SW 1271 (cell line): ENCODE results near the gene HSF5.

Source experiments
- DNase-seq, 2 experiments: peaks; one replicate each; lab custom pipeline; 2025; lab: John Stamatoyannopoulos, UW

Gene HSF5

DNA sequence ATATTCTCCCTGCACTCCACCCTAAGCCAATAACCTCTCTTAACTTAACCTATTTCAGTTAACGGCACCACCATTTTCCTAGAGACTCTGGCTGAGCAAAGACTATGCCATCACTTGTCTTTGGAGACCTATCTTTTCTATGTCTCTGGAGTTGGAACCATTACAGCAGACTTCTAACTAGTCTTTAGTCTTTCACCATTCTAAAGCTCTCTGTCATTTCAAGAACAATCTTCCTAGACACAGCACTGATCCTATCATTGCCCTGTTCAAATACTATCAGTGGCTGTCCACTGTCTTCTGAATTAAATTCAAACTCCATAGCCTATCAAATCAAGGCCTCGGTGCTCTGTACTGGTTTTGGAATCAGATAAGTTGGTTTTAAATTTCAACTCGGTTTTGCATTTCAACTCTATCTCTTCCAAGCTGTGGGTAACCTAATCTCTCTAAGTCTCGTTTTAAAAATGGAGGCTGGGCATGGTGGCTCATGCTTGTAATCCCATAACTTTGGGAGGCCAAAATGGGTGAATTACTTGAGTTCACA, 102.8 kb downstream of the HSF5 start:
- no peak for DNase-seq

DNA sequence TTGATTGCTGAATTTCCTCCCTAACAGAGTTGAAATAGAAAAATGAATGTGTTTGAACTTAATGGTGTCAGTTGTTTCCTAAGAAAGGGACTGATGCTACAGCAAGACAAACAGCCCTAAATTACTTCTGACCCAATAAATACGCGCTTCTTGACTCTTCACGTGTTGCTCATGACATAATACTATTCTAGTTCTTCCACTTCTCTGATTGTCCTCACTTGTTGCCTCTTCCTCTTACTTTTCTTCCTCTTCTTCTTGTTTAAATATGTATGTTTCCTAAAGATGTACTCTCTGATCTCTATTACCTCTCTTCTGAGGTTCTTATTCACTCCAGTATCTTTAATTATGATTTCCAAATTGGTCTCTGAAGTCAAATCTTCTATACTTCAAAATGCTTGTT, 103.3 kb downstream of the HSF5 start:
- DNase-seq = no peak

DNA sequence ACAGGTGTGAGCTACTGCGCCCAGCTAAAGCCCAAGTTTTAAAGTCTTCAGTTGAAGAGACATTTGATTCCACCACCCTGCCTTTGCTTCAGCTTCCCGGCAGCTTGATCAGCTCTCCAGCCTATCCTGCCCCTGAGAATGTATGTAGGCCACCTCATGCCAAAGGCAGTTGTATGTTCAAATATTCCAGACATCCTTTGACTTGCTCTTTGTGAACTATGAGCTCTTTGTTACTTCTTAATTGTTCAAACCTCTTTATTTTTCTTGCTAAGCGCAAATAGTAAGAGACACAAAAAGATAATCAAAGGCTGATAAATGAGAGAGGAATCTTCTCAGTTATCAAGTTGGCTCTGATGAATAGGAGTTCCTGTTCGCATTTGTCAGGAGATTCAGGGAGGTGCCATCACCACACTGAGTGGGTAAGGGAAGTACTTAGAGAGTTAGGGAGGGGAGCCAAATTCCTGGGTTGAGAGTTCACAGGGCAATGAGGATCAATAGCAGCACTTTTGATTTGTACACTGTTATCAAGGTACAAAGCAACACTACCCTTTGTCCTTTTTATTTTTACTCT, 104.2 kb downstream of the HSF5 start:
- DNase-seq = no peak

DNA sequence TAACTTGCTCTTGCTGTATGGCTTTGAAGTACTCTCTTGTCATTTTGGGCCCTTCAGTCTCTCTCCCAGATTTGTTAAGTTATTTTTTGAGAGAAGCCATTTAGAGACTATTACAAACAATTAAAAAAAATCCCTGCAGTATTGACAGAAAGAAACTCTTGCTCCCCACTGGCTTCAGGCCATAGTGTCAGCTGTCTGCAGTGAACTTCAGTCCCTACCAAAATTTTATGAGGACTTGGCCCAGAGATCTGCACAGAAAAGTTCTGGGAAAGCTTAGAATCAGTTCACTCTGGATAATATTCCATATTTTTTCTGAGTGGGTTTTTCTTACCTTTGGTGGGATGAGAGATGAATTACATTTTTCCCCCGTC, 105.4 kb downstream of the HSF5 start:
- DNase-seq = no peak

DNA sequence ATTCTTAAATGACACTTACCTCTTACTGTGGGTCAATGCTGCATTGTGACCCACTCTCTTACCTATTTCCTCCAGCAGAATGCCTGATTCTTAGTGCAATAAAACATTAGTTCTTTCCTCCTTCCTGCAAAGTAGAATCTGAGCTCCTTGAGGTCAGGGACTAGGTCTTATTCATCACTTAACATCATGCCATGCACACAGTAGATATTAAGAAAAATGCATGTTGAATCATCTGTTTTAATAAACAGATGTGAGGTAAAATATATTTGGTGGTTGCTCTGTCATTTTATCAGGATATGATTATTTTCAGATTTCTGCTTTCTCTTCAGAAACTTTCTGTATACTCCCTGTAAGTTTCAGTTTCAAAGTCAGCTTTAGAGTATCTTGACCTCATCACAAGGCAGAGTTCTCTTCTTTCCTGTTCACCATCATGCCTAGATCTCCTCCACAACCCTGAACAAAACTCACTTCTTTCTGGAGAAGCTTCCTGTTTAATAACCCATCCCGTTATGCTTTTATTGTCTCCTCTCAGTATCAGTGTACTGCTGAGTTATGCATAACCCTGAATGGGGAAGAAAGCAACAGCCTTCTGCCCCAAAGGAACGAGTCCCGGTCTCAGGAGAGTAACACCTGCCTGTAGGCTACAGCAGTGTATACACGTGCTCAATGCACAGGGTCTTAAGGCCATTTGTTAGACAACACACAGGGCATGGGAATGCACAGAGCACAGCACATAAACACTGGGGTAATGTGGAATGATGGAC, 105.9 kb downstream of the HSF5 start:
- no peak for DNase-seq

DNA sequence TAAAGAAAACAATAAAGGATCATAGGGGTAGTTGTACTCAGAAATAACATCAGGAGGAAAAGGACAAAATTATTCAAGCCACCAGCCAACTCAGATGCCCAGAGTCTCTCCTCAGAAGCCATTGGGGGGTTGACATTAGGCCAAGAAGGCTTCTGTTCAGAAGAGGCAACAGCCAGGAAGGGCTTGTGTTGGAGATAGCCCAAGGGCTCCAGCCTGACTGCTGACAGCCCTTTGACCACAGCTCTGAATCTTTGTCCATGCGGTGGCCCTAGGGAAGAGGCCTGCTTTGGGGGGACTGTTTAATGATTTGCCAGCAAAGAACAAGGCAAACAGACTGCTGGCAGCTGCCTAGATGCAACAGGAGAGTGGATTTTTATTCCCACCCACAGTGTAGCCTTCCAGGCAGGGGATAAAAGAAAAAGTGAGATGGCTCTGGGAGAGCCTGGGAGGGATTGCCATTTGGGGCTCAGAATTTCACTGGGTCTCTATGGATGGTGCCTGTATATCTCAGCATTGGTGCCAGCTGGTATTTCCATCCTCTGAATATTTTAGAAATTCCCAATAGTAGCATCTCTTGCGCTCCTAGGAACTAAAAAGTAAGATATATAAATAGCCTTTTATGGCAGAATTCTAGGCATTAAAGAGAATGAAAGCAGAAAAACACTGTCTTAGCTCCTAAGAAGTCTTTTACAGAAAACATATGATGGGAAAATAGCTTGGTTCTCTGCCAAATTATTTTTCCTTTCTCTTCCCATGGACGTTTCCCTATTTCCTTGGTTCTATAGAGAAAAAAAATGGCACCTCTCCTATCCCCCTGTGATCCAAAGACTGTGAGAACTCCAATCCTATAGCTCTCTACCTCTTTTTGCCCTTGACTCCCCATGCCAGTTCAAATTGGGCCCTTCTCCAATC, 106.8 kb downstream of the HSF5 start:
- DNase-seq = no peak

DNA sequence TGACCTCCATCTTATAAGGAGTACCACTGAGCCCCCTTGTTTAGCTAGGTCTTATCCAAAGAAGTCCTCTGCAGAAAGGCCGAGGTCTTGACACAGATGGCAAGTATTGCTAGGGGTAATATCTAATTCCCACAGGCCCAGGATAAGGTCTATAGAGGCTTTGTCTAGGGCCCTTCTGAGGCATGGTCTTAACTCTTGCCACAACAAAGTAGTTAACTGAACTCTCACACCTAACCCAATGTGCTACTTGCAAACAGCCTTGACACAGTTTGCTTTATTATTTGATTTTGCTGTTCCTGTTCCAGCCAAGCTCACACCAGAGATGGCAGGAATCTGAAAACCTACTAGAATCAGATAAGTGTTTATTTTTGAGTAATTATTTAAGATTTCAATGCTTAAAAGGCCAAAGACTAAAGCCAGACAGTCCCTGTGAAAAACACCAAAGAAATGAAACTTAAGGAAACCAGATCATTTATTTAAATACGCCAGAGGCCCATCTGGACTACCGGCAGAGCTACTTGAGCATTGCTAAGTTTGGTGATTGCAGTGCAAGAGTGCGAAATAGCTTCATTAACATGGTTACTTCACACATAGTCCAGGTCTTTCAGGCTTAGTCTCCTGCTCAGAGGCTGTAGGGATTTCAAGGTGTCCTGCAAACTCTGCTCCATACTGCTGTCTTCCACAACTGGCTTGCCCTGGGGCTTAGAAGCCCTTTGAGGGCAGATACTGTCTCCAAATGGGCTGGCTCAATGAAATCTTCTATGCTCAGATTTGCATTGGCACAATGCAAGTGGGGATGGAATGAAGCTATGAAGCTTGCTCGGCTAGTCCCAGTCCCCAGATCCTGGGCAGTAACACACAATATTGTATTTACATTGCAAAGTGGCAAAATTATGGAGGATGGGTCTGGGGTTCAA, 107.7 kb downstream of the HSF5 start:
- DNase-seq = no peak

DNA sequence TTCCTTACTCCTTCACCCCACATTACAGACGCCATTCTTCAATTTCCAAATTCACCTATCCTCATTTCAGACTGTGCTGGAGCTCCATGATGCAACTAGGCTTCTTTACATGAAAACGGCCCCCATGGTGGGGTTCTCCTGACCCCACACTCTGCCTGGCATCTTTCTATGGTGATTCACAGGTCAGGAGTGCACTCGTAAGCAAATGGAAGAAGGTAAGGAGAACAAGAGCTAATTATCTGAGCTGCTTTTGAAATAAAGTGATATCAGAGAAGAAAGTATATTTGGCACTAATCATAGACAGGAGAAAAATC, 108.7 kb downstream of the HSF5 start:
- no peak for DNase-seq

DNA sequence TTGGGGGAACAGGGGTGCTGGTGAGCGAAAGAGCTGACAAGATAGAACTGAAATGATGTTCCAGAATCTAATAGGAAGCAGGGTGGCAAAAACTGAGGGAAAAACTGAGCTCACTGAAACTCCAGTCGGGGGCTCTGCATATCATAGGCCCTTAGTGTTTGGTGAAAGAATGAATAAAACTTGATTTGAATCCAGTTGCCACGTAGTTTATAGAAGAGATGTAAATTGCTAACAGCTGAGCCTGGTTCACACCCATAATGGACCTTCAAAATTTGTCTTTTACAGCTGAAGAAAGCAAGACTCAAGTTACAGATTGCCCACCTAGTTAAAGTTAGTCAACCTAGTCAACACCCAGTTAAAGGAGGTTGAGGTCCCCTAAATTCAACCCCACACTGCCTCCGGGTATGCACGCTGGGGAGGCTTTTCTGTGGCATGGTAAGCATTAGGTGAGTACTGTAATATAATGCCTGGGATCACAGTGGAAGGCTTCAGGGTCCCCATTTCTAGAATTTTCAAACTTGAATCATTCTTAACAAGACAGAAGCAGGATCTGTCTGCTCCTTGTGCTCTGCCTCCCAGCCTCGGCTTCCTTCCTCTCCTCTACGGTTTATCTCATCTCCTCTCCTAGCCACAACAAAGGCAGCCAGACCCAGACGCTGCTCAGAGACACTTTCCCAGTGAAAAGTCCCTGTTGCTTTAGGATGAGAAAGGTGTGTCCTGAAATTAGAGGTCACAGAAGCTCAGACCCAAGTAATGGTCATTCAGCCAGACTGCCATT, 109.3 kb downstream of the HSF5 start:
- no peak for DNase-seq

DNA sequence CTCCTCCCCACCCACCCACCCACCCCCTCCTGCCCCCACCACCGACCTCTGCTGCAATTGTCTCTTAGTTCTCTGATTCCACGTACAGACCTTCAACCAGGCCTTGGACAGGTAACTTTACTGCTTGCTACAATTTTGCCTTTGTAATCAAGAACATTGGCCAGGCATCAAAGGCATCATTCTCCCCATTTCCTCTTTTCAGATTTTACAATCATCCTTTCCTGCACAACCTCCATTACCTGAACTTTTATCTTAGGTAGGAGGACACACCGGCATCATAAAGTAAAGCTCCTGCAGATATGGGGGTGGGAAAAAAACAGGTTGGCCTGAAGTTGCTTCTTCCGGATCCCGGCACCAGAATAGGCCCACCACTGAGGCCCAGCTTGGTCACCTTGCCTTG, 110.5 kb downstream of the HSF5 start:
- no peak for DNase-seq

DNA sequence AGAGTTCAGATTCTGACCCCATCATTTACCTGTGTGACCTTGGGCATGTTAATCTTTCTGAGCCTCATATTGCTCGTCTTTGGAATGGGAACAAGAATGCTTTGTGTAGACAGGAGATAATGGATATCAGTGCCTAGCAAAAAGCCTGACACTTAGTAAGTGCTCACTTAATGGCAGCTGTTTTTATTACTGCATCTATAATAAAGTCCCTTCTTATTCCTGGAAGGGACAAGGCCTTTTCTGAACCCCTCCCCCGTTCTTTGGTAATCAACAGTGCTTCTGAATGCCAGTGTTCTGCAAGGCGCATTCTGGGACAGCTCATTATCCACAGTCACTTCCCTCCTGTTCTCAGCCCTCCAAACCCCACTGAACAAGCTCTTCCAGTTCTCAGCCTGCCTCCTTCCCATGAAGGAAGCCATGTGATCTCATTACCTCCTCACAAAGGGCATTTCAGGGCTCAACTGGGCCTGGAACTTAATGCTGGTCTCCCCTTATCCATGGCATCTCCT, 111.1 kb downstream of the HSF5 start:
- DNase-seq = no peak

DNA sequence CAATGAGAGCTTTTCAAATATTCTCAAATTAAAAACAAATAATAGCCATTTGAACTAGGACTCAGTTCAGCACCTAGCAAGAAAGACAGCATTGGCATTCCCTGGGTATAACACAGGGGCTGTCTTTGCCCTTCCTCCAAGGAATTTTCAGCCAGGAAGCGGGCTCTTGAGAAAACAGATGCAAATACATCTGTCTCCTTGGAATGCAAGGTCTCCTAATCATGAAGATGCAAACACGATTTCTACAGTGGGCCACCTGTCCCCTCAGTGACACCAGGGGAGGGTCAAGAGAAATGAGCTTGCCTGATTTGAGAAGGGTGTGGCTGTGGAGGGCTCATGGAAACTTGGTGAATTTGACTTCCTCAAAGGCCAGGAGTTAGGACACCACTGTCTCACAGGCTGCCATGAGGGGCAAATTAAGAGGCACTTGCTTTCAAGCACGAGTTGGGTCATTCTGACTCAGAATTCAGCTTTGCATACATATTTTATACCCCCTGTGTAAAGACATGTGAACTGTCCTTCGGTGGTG, 111.7 kb downstream of the HSF5 start:
- no peak for DNase-seq

DNA sequence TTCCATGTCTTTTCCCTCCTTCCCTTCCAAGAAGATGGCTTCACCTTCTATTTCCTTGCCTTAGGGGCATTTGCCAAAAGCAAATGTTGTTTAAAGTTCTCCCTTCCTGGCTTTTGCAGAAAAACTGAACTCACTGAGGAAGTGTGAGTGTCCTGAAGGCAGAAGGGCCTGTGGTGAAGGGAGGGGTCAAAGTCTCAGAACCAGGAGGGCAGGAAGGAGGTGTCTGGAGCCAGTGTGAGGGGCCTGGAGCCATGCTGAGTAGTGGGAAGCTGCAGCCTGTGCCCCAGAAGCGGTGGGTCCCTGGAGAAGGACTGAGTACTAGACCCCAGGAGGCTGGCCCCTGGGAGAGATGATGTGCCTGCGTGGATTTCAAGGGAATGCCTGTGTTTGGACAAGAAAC, 112.4 kb downstream of the HSF5 start:
- no peak for DNase-seq

DNA sequence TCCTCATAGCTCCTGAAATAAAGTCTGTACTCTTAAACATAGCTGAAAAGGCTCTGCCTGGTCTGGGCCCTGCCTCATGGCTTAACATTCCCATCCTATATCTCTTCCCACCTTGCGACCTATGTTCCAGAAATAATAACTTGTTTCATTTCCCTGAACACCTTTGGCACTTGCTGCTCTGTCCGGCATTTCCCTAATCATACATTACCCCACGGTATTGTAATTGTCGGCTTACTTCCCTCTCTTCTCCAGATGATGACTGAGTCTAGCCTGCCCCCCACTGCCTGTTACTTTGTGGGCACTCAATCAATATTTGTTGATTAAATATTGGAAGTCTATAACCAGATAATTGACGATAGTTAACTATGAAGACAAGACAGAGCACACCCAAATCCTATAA, 113.0 kb downstream of the HSF5 start:
- DNase-seq = no peak

DNA sequence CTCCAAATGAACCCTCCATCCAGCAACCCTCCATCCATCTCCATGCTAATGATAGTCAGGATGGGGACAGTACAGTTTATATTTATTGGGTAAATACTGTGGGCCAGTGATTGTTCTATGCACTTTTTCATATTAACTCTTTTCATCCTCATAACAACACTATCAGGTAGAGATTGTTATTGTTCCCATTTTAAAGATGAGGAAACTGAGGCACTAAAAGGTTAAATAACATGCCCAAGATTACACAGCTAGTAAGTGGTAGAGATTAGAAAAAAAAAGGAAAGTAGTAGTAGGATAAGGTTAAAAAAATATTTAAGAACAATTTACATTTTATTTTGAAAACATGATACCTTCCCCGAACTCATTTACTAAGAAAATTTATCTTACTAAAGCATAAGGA, 114.3 kb downstream of the HSF5 start:
- no peak for DNase-seq

DNA sequence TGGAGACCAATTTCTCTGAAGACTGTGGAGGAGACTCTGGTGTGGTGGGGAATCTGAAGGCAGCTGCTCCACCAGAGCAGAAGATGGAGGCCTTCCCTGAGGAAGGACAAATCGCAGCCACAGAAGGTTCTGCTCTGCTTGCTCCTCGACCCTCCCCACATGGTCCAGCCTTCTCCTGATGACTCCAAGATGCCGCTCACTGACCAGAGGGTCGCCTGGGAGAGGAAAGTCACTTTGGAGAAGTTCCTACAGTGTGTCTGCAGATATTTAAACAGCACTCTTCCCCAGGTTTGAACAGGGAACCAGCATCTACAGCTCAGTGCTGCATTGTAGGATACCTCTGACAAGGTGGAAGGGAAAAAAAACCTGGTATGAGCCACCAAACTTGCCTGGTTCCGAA, 115.2 kb downstream of the HSF5 start:
- DNase-seq = no peak

DNA sequence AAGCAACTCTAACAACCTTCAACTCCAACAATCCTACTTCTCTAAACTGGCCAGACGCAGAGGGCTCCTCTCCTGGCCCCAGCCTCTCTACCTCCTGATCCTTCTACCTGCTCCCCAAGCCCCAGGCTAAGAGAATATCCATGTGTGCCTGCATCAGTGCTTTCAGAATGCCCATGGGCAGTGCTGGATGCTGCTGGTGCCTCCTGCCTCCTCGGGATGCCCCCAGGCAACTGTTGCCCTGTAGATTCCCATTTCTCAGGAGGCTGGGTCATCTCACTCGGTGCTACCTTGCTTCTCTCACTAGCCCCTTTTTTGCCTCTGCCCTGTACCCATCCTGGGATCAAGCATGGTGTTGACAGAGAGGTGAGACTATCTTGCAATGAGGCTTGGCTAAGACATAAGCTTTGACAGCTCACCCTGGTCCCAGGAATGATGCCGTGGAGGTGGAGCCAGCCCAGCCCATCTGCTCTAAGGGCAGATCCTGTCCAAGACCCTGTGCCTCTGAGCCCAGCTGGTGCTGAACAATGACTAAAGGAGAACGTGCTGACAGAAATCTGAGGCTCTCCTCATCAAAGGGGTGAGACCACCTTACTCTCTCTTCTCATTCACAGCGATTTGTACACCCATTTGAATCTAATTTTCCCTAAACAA, 116.8 kb downstream of the HSF5 start:
- no peak for DNase-seq

DNA sequence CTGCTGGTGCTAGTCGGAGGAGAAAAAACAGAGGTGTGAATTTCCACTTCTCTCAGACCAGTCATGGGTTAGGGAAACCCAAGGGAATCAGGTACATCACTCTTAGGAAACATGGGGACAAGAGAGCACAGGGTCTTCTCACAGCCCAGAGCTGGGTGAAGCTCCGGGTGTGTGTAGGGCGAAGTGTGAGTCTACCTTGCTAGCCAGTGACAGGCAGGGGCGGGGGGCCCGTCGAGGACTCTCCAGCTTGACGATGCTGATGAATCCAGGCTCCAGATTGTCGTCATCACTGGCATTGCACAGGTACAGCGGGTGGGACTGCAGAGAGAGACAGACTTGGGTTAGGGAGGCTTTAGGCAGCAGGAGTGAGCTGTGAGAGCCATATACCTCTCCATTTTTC, 117.5 kb downstream of the HSF5 start:
- DNase-seq = no peak

DNA sequence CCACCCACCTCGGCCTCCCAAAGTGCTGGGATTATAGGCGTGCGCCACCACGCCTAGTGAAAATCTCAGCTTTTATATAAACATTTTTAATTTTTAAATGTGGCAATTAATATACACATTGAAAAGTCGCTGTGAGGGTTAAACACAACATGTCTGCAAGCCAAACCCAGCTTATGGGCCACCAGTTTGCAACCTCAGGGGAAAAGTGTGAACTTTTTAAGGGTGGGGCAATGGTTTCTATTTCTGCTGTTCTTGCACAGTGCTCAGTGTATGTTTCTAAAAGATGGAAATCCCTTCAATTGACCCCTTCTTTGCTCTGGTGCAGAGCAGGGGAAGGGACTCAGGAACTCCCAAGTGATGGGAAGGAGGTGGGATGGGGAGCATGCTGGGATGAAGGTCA, 117.9 kb downstream of the HSF5 start:
- no peak for DNase-seq
